VCaP (cell line): ENCODE results near the gene MYOG.

Experiments used
- H3K27ac ChIP-seq: fragments of 450-650 bp; 2 replicates; pipeline ENCODE4 v1.5.1; 2017
- CTCF ChIP-seq: fragments of 450-650 bp; conservative IDR thresholded peaks from 2 replicates; pipeline ENCODE4 v1.5.1; 2017; ENCODE audit warnings: mild to moderate bottlenecking, moderate library complexity

The MYOG gene

GRCh38 chr1:203054642-203055041 is 31.2 kb downstream of the MYOG start:
- TF ChIP-seq CTCF, result no peak
- no peak overlapping the region for H3K27ac ChIP-seq

- H3K27ac ChIP-seq, result no peak overlapping the region
- no peak for TF ChIP-seq CTCF
These were observed 31.6 kb downstream of the MYOG start for GRCh38 chr1:203054184-203054583.

GRCh38 chr1:203052601-203053000 is 33.2 kb downstream of the MYOG start:
- H3K27ac ChIP-seq, result no peak overlapping the region
- TF ChIP-seq CTCF, result no peak

GRCh38 chr1:203051841-203052324 is 33.9 kb downstream of the MYOG start:
- no peak for TF ChIP-seq CTCF
- no peak overlapping the region for H3K27ac ChIP-seq

- TF ChIP-seq CTCF, result no peak
- no peak overlapping the region for H3K27ac ChIP-seq
These were observed 35.0 kb downstream of the MYOG start for GRCh38 chr1:203050826-203051225.

GRCh38 chr1:203049576-203050180 is 36.1 kb downstream of the MYOG start:
- TF ChIP-seq CTCF, result no peak

GRCh38 chr1:203049077-203049476 is 36.7 kb downstream of the MYOG start:
- no peak for TF ChIP-seq CTCF
- no peak overlapping the region for H3K27ac ChIP-seq

More at GRCh38 chr1:203049576-203050180, 36.1 kb downstream of the MYOG start:
- H3K27ac ChIP-seq, result no peak overlapping the region
